CD14-positive monocyte (primary cell): Measurements from ENCODE around the gene AFF3. TPM values are rescaled to one million over a fixed set of nuclear protein-coding genes. Genes with fewer than 3 reads are reported as not detected.

ENCODE experiments used
- DNase-seq, 3 donors: peaks; one replicate each; pipeline ENCODE4 v3.0.0-alpha.2; 2011 to 2022
- H2AFZ ChIP-seq: 2 replicates; pipeline ENCODE4 v1.6.0; 2012; ENCODE audit warnings: mild to moderate bottlenecking, low read depth, low read length, inconsistent platforms; ENCODE audit not compliant: insufficient read depth, poor library complexity, severe bottlenecking
- H3K27ac ChIP-seq, 2 donors: 1 replicate in 1 of 2; 2 replicates in 1 of 2; pipeline ENCODE4 v1.5.1; 2012 to 2013; ENCODE audit warnings: low read length in 2 of 2, control low read depth in 1 of 2, inconsistent platforms in 1 of 2, low read depth in 1 of 2, mild to moderate bottlenecking in 1 of 2
- H3K27me3 ChIP-seq, 2 donors: one replicate each; pipeline versions ENCODE4 v1.6.0 to v1.6.1; 2011 to 2013; ENCODE audit warnings: low read length in 2 of 2; ENCODE audit not compliant: control insufficient read depth in 2 of 2, insufficient read depth in 2 of 2
- H3K36me3 ChIP-seq, 2 donors: replicated peaks in 1 of 2; 1 replicate in 1 of 2; 2 replicates in 1 of 2; pipeline versions ENCODE4 v1.5.1 to v1.6.1; 2012 to 2013; ENCODE audit warnings: low read length in 2 of 2, control low read depth in 1 of 2, inconsistent platforms in 1 of 2, mild to moderate bottlenecking in 1 of 2; ENCODE audit not compliant: insufficient read depth in 2 of 2, control insufficient read depth in 1 of 2
- H3K4me1 ChIP-seq, 2 donors: 1 replicate in 1 of 2; 2 replicates in 1 of 2; pipeline versions ENCODE4 v1.5.1 to v1.6.1; 2012 to 2013; ENCODE audit warnings: low read length in 2 of 2, control low read depth in 1 of 2, inconsistent platforms in 1 of 2, mild to moderate bottlenecking in 1 of 2, moderate library complexity in 1 of 2; ENCODE audit not compliant: insufficient read depth in 2 of 2, control insufficient read depth in 1 of 2
- H3K4me2 ChIP-seq: replicated peaks from 2 replicates; pipeline ENCODE3; 2012; ENCODE audit warnings: low read length, moderate library complexity, mild to moderate bottlenecking; ENCODE audit not compliant: poor library complexity, severe bottlenecking; ENCODE audit errors: extremely low read depth
- H3K4me3 ChIP-seq, 3 experiments: fragments of 200-600 bp in 1 of 3; sonication (generic) in 1 of 3; replicated peaks in 1 of 3; 1 replicate in 2 of 3; 2 replicates in 1 of 3; pipeline ENCODE4 v1.5.1; 2011 to 2013; ENCODE audit warnings: low read length in 3 of 3, mild to moderate bottlenecking in 3 of 3, control low read depth in 2 of 3, low read depth in 2 of 3, inconsistent platforms in 1 of 3, moderate library complexity in 1 of 3
- H3K79me2 ChIP-seq: 2 replicates; pipeline ENCODE4 v1.6.0; 2012; ENCODE audit warnings: mild to moderate bottlenecking, control low read depth, inconsistent platforms, low read length, moderate library complexity; ENCODE audit not compliant: insufficient read depth
- H3K9ac ChIP-seq: 2 replicates; pipeline ENCODE4 v1.6.0; 2017; ENCODE audit warnings: low read length, mild to moderate bottlenecking; ENCODE audit not compliant: insufficient read depth, poor library complexity, severe bottlenecking
- H3K9me3 ChIP-seq, 2 donors: replicated peaks in 1 of 2; 1 replicate in 1 of 2; 2 replicates in 1 of 2; pipeline versions ENCODE4 v1.5.1 to v1.6.1; 2012 to 2013; ENCODE audit warnings: low read length in 2 of 2, control low read depth in 1 of 2; ENCODE audit not compliant: control insufficient read depth in 1 of 2, insufficient read depth in 1 of 2
- H4K20me1 ChIP-seq: 2 replicates; pipeline ENCODE4 v1.6.0; 2012; ENCODE audit warnings: mild to moderate bottlenecking, low read length, control low read depth, moderate library complexity; ENCODE audit not compliant: insufficient read depth
- H3K27ac Mint-ChIP-seq, 7 donors: one replicate each; pipeline ENCODE4 v1.8.0; 2020; ENCODE audit warnings: mild to moderate bottlenecking in 7 of 7, mixed read lengths in 7 of 7, moderate library complexity in 6 of 7, inconsistent platforms in 2 of 7
- H3K27me3 Mint-ChIP-seq, 3 donors: one replicate each; pipeline ENCODE4 v1.8.0; 2021 to 2022; ENCODE audit warnings: low read depth in 3 of 3, mild to moderate bottlenecking in 3 of 3, mixed read lengths in 3 of 3, moderate library complexity in 3 of 3, inconsistent platforms in 1 of 3
- H3K36me3 Mint-ChIP-seq, 2 donors: one replicate each; pipeline ENCODE4 v1.8.0; 2020; ENCODE audit warnings: mixed read lengths in 2 of 2, inconsistent platforms in 1 of 2, mild to moderate bottlenecking in 1 of 2
- H3K4me1 Mint-ChIP-seq: one replicate; pipeline ENCODE4 v1.8.0; 2020; ENCODE audit warnings: mild to moderate bottlenecking, mixed read lengths
- H3K4me3 Mint-ChIP-seq, 2 donors: one replicate each; pipeline ENCODE4 v1.8.0; 2020; ENCODE audit warnings: mild to moderate bottlenecking in 2 of 2, mixed read lengths in 2 of 2, moderate library complexity in 1 of 2
- H3K9me3 Mint-ChIP-seq, 7 donors: one replicate each; pipeline ENCODE4 v1.8.0; 2020 to 2022; ENCODE audit warnings: mixed read lengths in 7 of 7, mild to moderate bottlenecking in 6 of 7, moderate library complexity in 6 of 7, inconsistent platforms in 2 of 7
- CTCF ChIP-seq: fragments of 200-600 bp; IDR thresholded peaks from one replicate; pipeline ENCODE4 v1.8.0; 2022; ENCODE audit warnings: antibody characterized with exemption, mild to moderate bottlenecking
- WGBS: methylation state at CpG from one replicate; pipeline ENCODE4 v1.1.5; 2013; ENCODE audit warnings: missing lambda C conversion rate; ENCODE audit not compliant: insufficient coverage; 5-methylcytosine and 5-hydroxymethylcytosine counted together
- intact Hi-C, 2 donors: fragments of 100-400 bp; cut with micrococcal nuclease; formaldehyde crosslinking; loops; one replicate each; pipeline versions ENCODE4 v1.15.0 to v1.15.1; 2023
- polyA plus RNA-seq, 3 donors: library from polyadenylated mRNA; depleted of rRNA in 1 of 3; unstranded in 2 of 3; stranded (reverse) in 1 of 3; fragments of 300-500 nt in 2 of 3; fragments of >200 nt in 1 of 3; fragmentation: Illumina TruSeq in 2 of 3; gene quantifications; 1 replicate in 2 of 3; 2 replicates in 1 of 3; pipeline ENCODE4 v1.2.3, GENCODE V29; 2012 to 2021

Gene AFF3
- polyA plus RNA-seq, 3 donors = 0.17 to 4.1 (median 0.49) TPM

- no peaks in the 10 kb centered on the region for H4K20me1 ChIP-seq
- Mint-ChIP-seq H3K9me3 (peaks cover 0 to 2% (median 0%) of the 10 kb centered on the region in 7 donors), H3K36me3 (peaks cover 4 to 16% of the 10 kb centered on the region in 2 donors), H3K27me3 (peaks cover 0 to 10% (median 2%) of the 10 kb centered on the region in 3 donors), H3K4me1 (peaks cover 4% of the 10 kb centered on the region), H3K27ac (no peak overlapping the region), H3K4me3 (no peak overlapping the region)
- H3K9me3 ChIP-seq = no peaks in the 10 kb centered on the region
- no peak overlapping the region for H2AFZ ChIP-seq
- H3K9ac ChIP-seq = no peak overlapping the region
- no peaks in the 10 kb centered on the region for H3K27me3 ChIP-seq
- no peak overlapping the region for H3K4me2 ChIP-seq
- no peak for TF ChIP-seq CTCF
- H3K79me2 ChIP-seq = no peaks in the 10 kb centered on the region
- H3K27ac ChIP-seq = no peak overlapping the region
- 100% methylated on average over 1 of the region's 6 CpGs for WGBS
- H3K4me3 ChIP-seq = no peak overlapping the region
- DNase-seq = no peak
- intact Hi-C loops = no loop called here
- no peaks in the 10 kb centered on the region for H3K4me1 ChIP-seq
- no peaks in the 10 kb centered on the region for H3K36me3 ChIP-seq
These were observed 597.8 kb downstream of the AFF3 start for GRCh38 chr2:99544608-99545007.

DNA sequence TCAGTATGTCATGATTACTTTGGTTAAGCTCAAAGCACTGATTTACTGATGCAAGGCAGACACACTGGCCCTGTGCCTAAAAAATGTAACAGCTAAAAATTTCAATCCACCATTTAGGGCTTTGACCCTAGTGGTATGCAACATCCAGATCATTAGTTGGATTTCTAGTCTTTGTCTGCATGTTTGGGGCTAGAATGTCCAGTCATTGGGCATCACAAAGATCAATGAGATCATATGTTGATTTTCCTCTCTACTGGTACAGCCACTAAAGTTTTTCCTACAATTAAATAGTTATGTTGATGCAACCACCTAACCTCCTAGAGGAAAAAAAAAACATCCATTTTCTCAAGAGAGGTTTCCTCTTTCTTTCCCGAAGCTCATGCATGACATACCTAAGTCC, 599.1 kb downstream of the AFF3 start:
- H3K4me2 ChIP-seq = no peak overlapping the region
- peaks cover 2 to 13% (median 4%) of the 10 kb centered on the region in 3 donors for H3K27me3 Mint-ChIP-seq
- H3K4me1 ChIP-seq = no peaks in the 10 kb centered on the region
- H3K9ac ChIP-seq = no peak overlapping the region
- no peak overlapping the region for H3K27ac Mint-ChIP-seq
- H3K27ac ChIP-seq = no peak overlapping the region
- intact Hi-C loops = no loop called here
- H3K36me3 Mint-ChIP-seq = peaks cover 0 to 7% of the 10 kb centered on the region in 2 donors
- peaks cover 0 to 2% (median 0%) of the 10 kb centered on the region in 7 donors for H3K9me3 Mint-ChIP-seq
- no peaks in the 10 kb centered on the region for H3K9me3 ChIP-seq
- no peak for DNase-seq
- H2AFZ ChIP-seq = no peak overlapping the region
- H3K36me3 ChIP-seq = no peaks in the 10 kb centered on the region
- no peaks in the 10 kb centered on the region for H3K27me3 ChIP-seq
- H3K4me3 ChIP-seq = no peak overlapping the region
- H3K4me3 Mint-ChIP-seq = no peak overlapping the region
- no peaks in the 10 kb centered on the region for H4K20me1 ChIP-seq
- H3K4me1 Mint-ChIP-seq = peaks cover 4% of the 10 kb centered on the region
- WGBS = 0% methylated on average over 1 of the region's 1 CpG
- no peak for TF ChIP-seq CTCF
- H3K79me2 ChIP-seq = no peaks in the 10 kb centered on the region
